ENCODE results near the gene SNRPA. TPM values are rescaled to one million over a fixed set of nuclear protein-coding genes. Genes with fewer than 3 reads are reported as not detected.

Gene SNRPA
- total RNA-seq, 1 donor from 2014 or later, result 112 TPM

DNA sequence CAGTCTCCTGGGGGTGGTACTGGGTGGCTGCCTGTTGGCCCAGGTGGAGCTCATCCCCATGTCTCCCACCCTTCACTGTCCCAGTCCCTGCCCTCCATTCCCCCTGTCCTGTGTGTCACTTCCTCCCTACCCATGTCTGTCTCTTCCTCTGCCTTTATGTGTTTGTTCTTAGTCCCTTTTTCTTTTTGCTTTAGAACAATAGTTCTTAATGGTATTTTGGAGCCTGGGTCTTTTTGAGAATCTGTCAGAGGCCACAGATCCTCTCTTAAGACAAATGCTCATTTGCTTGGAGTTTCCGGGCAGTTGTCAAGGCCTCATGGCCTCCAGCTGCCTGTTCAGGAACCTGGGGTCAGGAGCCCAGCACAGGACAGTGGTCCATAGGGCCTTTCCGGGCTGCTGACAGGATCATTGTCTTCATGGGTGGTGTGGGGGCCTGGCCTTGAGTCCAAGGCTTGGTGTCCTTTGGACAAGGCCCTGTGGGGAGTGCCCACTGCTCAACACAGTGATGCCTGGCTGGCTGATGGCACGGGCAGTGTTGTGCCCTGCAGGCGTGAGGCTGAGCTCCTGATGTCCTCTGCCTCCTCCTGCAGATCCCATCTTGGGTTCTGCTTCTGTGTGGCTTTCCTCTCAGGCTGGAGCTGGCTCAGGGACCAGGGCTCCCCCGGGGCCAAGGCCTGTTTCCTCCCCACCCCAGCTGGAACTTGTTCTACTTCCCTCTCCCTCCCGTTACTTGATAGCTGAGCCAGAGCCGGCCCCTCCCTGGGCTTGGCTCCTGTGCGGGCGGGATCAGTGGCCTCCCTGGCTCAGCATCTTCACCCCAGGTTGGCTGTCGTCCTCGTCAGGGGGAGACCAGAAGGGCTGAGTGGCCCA lies 51.5 kb downstream of the SNRPA start:
- Histone ChIP-seq H2AFZ (replicated peaks) (no peak overlapping the region), H3K79me2 (ENCODE audit: low read depth) (peaks cover 78% of the 10 kb centered on the region), H4K20me1 (ENCODE audit: low read depth) (peaks cover 81% of the 10 kb centered on the region), H3K9me3 (ENCODE audit: low read depth) (no peaks in the 10 kb centered on the region), H3K4me1 (peaks cover 34% of the 10 kb centered on the region), H3K4me3 (no peak overlapping the region), H3K36me3 (no peaks in the 10 kb centered on the region), H3F3A (ENCODE audit: low read depth) (peaks cover 24% of the 10 kb centered on the region), H3K4me2 (peak overlapping the region; percentile 67), H3K9ac (no peak overlapping the region), H3K27me3 (no peaks in the 10 kb centered on the region), H3K27ac (no peak overlapping the region)
- peaks cover 12% of the 10 kb centered on the region for H3K36me3 Mint-ChIP-seq
- peaks cover 10% of the 10 kb centered on the region for H3K27me3 Mint-ChIP-seq (ENCODE audit: insufficient read depth, low read depth)
- H3K9me3 Mint-ChIP-seq, result no peaks in the 10 kb centered on the region
- H3K4me1 Mint-ChIP-seq, result peaks cover 75% of the 10 kb centered on the region
- peak overlapping the region; percentile 74 for H3K4me3 Mint-ChIP-seq
- TF ChIP-seq, protein P1, sequence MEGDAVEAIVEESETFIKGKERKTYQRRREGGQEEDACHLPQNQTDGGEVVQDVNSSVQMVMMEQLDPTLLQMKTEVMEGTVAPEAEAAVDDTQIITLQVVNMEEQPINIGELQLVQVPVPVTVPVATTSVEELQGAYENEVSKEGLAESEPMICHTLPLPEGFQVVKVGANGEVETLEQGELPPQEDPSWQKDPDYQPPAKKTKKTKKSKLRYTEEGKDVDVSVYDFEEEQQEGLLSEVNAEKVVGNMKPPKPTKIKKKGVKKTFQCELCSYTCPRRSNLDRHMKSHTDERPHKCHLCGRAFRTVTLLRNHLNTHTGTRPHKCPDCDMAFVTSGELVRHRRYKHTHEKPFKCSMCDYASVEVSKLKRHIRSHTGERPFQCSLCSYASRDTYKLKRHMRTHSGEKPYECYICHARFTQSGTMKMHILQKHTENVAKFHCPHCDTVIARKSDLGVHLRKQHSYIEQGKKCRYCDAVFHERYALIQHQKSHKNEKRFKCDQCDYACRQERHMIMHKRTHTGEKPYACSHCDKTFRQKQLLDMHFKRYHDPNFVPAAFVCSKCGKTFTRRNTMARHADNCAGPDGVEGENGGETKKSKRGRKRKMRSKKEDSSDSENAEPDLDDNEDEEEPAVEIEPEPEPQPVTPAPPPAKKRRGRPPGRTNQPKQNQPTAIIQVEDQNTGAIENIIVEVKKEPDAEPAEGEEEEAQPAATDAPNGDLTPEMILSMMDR (IDR thresholded peaks at IDR 0.05), result no peak
- TF ChIP-seq EZH2phosphoT487 (IDR thresholded peaks at IDR 0.05), result no peak
- no peak for TF ChIP-seq EZH2 (IDR thresholded peaks at IDR 0.05)
- H3K27ac Mint-ChIP-seq, result peak overlapping the region; percentile 14
- no peak for DNase-seq (ENCODE audit: low spot score)

DNA sequence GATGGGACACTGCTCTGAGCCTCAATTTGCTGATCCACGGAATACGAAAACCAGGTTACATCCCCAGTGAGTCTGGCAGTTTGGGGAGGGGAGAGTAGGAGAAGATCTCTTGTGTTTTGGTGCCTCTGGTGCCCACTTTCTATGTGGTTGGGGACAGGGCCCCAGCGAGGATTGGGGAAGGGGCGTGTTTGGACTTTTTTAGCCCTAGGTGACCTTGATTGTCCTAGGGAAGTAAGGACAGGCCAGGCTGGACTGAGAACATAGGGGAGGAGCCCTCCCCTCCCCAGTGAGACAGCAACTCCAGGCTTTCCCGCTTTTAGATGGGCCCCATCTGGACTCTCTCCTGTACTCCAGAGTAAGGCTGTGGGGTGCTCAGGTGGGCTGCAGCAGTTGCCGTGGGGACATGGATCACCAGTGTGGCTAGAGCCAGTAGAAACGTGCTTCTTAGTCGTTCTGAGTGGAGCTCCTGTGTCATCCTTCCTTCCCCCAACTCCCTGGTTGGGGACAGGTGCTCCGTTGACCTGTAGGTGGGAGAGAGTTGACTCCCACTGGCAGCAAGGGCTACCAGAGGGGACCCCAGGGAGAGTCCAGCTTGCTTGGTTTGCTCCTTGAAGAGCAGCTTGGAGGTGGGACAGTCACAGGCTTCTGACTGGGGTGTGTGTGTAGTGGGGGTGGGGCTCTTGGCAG lies 52.3 kb downstream of the SNRPA start:
- Histone ChIP-seq H3K27me3 (no peaks in the 10 kb centered on the region), H3F3A (ENCODE audit: low read depth) (peaks cover 16% of the 10 kb centered on the region), H3K4me2 (peak overlapping the region; percentile 67), H2AFZ (replicated peaks) (no peak overlapping the region), H3K9ac (peak overlapping the region; percentile 3), H3K9me3 (ENCODE audit: low read depth) (no peaks in the 10 kb centered on the region), H3K4me1 (peaks cover 34% of the 10 kb centered on the region), H3K4me3 (no peak overlapping the region), H3K36me3 (no peaks in the 10 kb centered on the region), H4K20me1 (ENCODE audit: low read depth) (peaks cover 89% of the 10 kb centered on the region), H3K27ac (peak overlapping the region; percentile 13), H3K79me2 (ENCODE audit: low read depth) (peaks cover 83% of the 10 kb centered on the region)
- H3K27ac Mint-ChIP-seq, result peak overlapping the region; percentile 96
- H3K27me3 Mint-ChIP-seq (ENCODE audit: insufficient read depth, low read depth), result peaks cover 6% of the 10 kb centered on the region
- DNase-seq (ENCODE audit: low spot score), result no peak
- H3K4me1 Mint-ChIP-seq, result peaks cover 72% of the 10 kb centered on the region
- H3K36me3 Mint-ChIP-seq, result peaks cover 16% of the 10 kb centered on the region
- H3K4me3 Mint-ChIP-seq, result peak overlapping the region; percentile 74
- H3K9me3 Mint-ChIP-seq, result no peaks in the 10 kb centered on the region
- no peak for TF ChIP-seq EZH2phosphoT487 (IDR thresholded peaks at IDR 0.05)
- TF ChIP-seq, protein P1 (IDR thresholded peaks at IDR 0.05), result no peak
- no peak for TF ChIP-seq EZH2 (IDR thresholded peaks at IDR 0.05)

DNA sequence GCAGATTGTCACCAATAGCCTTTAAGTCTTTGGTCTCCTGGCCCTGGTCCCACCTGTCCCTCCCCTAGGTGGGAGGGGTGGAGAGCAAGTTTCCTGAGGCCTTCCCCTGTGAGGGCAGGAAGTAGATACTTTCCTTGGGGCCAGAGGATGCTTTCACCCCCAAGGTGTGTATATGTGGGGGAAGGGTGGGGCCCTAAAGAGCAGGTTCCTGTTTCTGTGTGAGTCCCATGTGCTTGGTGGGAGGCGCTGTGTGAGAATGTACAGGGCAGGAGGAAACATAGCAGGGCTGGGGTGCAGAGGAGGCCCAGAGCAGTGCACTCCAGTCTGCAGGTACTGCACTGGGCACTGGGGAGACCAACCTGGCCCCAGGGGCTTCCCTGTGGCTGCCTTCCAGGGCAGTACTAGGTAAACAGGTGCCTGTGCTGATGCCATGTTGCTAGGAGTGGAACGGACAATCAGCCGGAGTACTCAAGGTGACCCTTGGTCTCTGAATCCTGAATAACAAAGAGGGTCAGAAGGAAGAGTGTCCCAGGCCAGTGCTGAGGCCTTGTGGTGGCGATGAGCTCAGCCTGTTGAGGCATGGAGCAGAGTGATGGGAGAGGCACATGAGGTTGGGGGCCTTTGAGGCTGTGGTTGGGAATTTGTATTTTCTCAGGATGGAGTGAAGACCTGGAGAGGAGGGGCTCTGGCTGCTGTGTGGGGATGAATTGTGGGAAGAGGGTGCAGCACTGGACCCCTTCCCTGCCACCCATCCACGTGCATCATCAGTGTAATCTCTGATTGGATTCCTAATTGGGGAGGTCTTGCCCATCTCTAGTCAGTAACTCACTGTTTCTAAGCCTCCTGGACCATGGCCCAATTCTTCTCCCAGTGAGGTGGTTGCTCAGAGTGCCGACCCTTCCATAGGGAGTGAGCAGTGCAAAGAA lies 53.1 kb downstream of the SNRPA start:
- TF ChIP-seq EZH2phosphoT487 (IDR thresholded peaks at IDR 0.05) (no peak), EZH2 (IDR thresholded peaks at IDR 0.05) (no peak)
- TF ChIP-seq, protein P1 (IDR thresholded peaks at IDR 0.05), result no peak
- peaks cover 34% of the 10 kb centered on the region for H3K4me1 ChIP-seq

More for the DNA sequence above, 53.1 kb downstream of the SNRPA start:
- Mint-ChIP-seq H3K4me3 (peak overlapping the region; percentile 74), H3K36me3 (peaks cover 18% of the 10 kb centered on the region), H3K4me1 (peaks cover 68% of the 10 kb centered on the region), H3K27me3 (ENCODE audit: insufficient read depth, low read depth) (peaks cover 5% of the 10 kb centered on the region), H3K9me3 (no peaks in the 10 kb centered on the region), H3K27ac (peak overlapping the region; percentile 96)
- H3K9me3 ChIP-seq (ENCODE audit: low read depth), result no peaks in the 10 kb centered on the region
- no peaks in the 10 kb centered on the region for H3K36me3 ChIP-seq
- DNase-seq (ENCODE audit: low spot score), result no peak
- peaks cover 87% of the 10 kb centered on the region for H3K79me2 ChIP-seq (ENCODE audit: low read depth)
- peak overlapping the region; percentile 13 for H3K27ac ChIP-seq
- no peak overlapping the region for H3K9ac ChIP-seq
- H3F3A ChIP-seq (ENCODE audit: low read depth), result peaks cover 20% of the 10 kb centered on the region
- no peak overlapping the region for H3K4me3 ChIP-seq
- H3K4me2 ChIP-seq, result peak overlapping the region; percentile 27
- H2AFZ ChIP-seq (replicated peaks), result no peak overlapping the region
- peaks cover 96% of the 10 kb centered on the region for H4K20me1 ChIP-seq (ENCODE audit: low read depth)
- H3K27me3 ChIP-seq, result no peaks in the 10 kb centered on the region
